Thoracic aorta (tissue), 2 donors: ENCODE data around the gene LALBA. TPM values are rescaled to one million over a fixed set of nuclear protein-coding genes. Genes with fewer than 3 reads are reported as not detected.
"Not testable (repeated sequence)": the region's sequence is repeated elsewhere in the genome, so short reads cannot be mapped to it uniquely, and the experiment has no call there.

Source experiments
- ATAC-seq: fragments of 150-250 bp; one replicate; pipeline ENCODE4 v1.8.0; 2017; ENCODE audit warnings: low read depth; ENCODE audit not compliant: insufficient number of reproducible peaks, low FRiP score
- DNase-seq: peaks from one replicate; pipeline ENCODE4 v3.0.0-alpha.2; 2020; ENCODE audit warnings: low spot score
- H3K27ac ChIP-seq, 2 donors: fragments of 200-600 bp; sonication (generic); 1 replicate in 1 of 2; 2 replicates in 1 of 2; pipeline ENCODE4 v1.5.1; 2016; ENCODE audit warnings: mild to moderate bottlenecking in 2 of 2, moderate library complexity in 2 of 2
- H3K27me3 ChIP-seq: fragments of 200-600 bp; sonication (generic); replicated peaks from 2 replicates; pipeline ENCODE4 v1.6.0; 2016; ENCODE audit warnings: mild to moderate bottlenecking; ENCODE audit not compliant: insufficient read depth
- H3K36me3 ChIP-seq: fragments of 200-600 bp; sonication (generic); one replicate; pipeline ENCODE4 v1.5.1; 2016
- H3K4me1 ChIP-seq, 2 donors: fragments of 200-600 bp; sonication (generic); 1 replicate in 1 of 2; 2 replicates in 1 of 2; pipeline versions ENCODE4 v1.5.1 to v1.6.0; 2016; ENCODE audit warnings: low read depth in 2 of 2, mild to moderate bottlenecking in 1 of 2; ENCODE audit not compliant: control insufficient read depth in 1 of 2
- H3K4me3 ChIP-seq: fragments of 200-600 bp; sonication (generic); 2 replicates; pipeline ENCODE4 v1.5.1; 2016; ENCODE audit warnings: mild to moderate bottlenecking
- H3K9me3 ChIP-seq: fragments of 200-600 bp; sonication (generic); 2 replicates; pipeline ENCODE4 v1.5.1; 2016
- CTCF ChIP-seq: fragments of 200-600 bp; sonication (generic); IDR thresholded peaks from one replicate; pipeline ENCODE4 v1.5.1; 2019; ENCODE audit warnings: antibody characterized with exemption
- total RNA-seq, 2 donors: library from RNA; depleted of rRNA; stranded (reverse); fragments of >200 nt; gene quantifications; one replicate each; pipeline versions ENCODE4 v1.1.0 to v1.2.3, GENCODE V29; 2016

LALBA gene
- total RNA-seq, 2 donors from 2014 or later: not detected

GRCh38 chr12:48580831-48581230, 11.0 kb upstream of the LALBA start:
- ATAC-seq (no peak), DNase-seq (no peak)
- Histone ChIP-seq H3K4me3 (no peak overlapping the region), H3K27ac (no peak overlapping the region), H3K9me3 (no peaks in the 10 kb centered on the region), H3K27me3 (no peaks in the 10 kb centered on the region), H3K4me1 (no peaks in the 10 kb centered on the region), H3K36me3 (no peaks in the 10 kb centered on the region)
- TF ChIP-seq CTCF: no peak

GRCh38 chr12:48572326-48572725, 2.5 kb upstream of the LALBA start:
- ATAC-seq (no peak), DNase-seq (no peak)
- no peaks in the 10 kb centered on the region for H3K27me3 ChIP-seq
- H3K4me3 ChIP-seq: no peak overlapping the region
- no peaks in the 10 kb centered on the region for H3K4me1 ChIP-seq
- H3K36me3 ChIP-seq: no peaks in the 10 kb centered on the region
- TF ChIP-seq CTCF: no peak
- no peaks in the 10 kb centered on the region for H3K9me3 ChIP-seq
- no peak overlapping the region for H3K27ac ChIP-seq

GRCh38 chr12:48567731-48568130, 2.1 kb downstream of the LALBA start:
- no peaks in the 10 kb centered on the region for H3K36me3 ChIP-seq
- H3K27me3 ChIP-seq: no peaks in the 10 kb centered on the region
- no peak overlapping the region for H3K4me3 ChIP-seq
- H3K4me1 ChIP-seq: no peaks in the 10 kb centered on the region
- DNase-seq (no peak), ATAC-seq (no peak)
- no peak overlapping the region for H3K27ac ChIP-seq
- H3K9me3 ChIP-seq: no peaks in the 10 kb centered on the region
- TF ChIP-seq CTCF: no peak

GRCh38 chr12:48557919-48558318, 11.9 kb downstream of the LALBA start:
- DNase-seq (no peak), ATAC-seq (no peak)
- no peak overlapping the region for H3K4me3 ChIP-seq
- H3K27ac ChIP-seq: no peak overlapping the region
- H3K9me3 ChIP-seq: no peaks in the 10 kb centered on the region
- no peaks in the 10 kb centered on the region for H3K4me1 ChIP-seq
- no peaks in the 10 kb centered on the region for H3K36me3 ChIP-seq
- TF ChIP-seq CTCF: no peak
- no peaks in the 10 kb centered on the region for H3K27me3 ChIP-seq

- no peaks in the 10 kb centered on the region for H3K36me3 ChIP-seq
- no peak for ATAC-seq
These were observed 13.2 kb downstream of the LALBA start for GRCh38 chr12:48556631-48557030.

GRCh38 chr12:48553666-48554343, 16.0 kb downstream of the LALBA start:
- H3K4me1 ChIP-seq, H3K9me3 ChIP-seq, H3K27me3 ChIP-seq, H3K27ac ChIP-seq, H3K4me3 ChIP-seq, H3K36me3 ChIP-seq, ATAC-seq, DNase-seq: not testable (repeated sequence)

More at GRCh38 chr12:48556631-48557030, 13.2 kb downstream of the LALBA start:
- Histone ChIP-seq H3K4me1 (no peaks in the 10 kb centered on the region), H3K27me3 (no peaks in the 10 kb centered on the region), H3K9me3 (no peaks in the 10 kb centered on the region), H3K27ac (no peak overlapping the region), H3K4me3 (no peak overlapping the region)
- DNase-seq: no peak
- no peak for TF ChIP-seq CTCF

GRCh38 chr12:48551636-48552035, 18.2 kb downstream of the LALBA start:
- not testable (repeated sequence) for H3K4me1 ChIP-seq, H3K27me3 ChIP-seq, DNase-seq, H3K4me3 ChIP-seq, H3K27ac ChIP-seq, ATAC-seq, H3K9me3 ChIP-seq, H3K36me3 ChIP-seq

GRCh38 chr12:48547012-48547411, 22.8 kb downstream of the LALBA start:
- H3K27ac ChIP-seq, H3K4me1 ChIP-seq, H3K4me3 ChIP-seq, ATAC-seq, H3K9me3 ChIP-seq, H3K36me3 ChIP-seq, H3K27me3 ChIP-seq, DNase-seq: not testable (repeated sequence)
